ENCODE data around the gene NTRK1. TPM values are rescaled to one million over a fixed set of nuclear protein-coding genes. Genes with fewer than 3 reads are reported as not detected.

The NTRK1 gene
- total RNA-seq, 8 experiments from 2014 or later: 0.27 to 2.5 (median 0.61) TPM; not detected in 1

DNA sequence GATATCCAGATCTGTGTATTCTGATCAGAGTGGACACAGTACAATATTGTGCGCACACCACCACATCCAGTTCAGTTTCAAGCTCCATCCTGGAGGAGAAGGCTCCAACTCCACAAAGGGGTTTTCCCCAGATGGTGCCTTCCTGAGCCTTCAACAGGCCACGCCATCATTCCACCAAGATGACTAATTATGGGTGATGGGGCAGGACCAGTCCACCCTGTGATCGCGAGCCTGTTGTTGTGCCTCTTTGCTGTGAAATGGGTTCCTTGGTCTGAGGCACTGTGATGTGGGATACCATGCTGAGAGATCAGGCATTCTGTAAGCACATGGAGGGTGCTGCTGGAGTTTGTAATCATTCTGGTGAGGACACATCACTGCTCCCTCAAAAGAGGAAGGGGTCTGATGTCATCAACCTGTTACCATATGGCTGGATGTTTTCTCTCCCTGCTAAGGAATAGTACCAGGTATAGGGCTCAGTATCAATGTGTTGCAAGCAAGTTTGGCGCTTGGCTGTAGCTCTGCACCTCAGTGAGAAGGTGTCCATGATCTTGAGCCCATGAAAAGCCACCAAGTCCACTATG lies 37.4 kb upstream of the NTRK1 start:
- peaks cover 2% of the 10 kb centered on the region in 2 donors for H3K4me1 ChIP-seq (replicated peaks in 1 of 2)
- no peak overlapping the region for H3K4me3 ChIP-seq
- in situ Hi-C loops (cut with MboI; ENCODE audit: low pct_unique_long_range_greater_than_20kb in 2 of 9, low sequenced_read_pairs in 9 of 9, unreplicated experiment in 9 of 9): no loop called here
- 43 to 100% (median 76%) methylated on average over 1 to 4 of the region's 5 CpGs; no CpG with 5 or more reads in 3 of the 10 experiments for WGBS, 10 experiments
- H3K27ac ChIP-seq: no peak overlapping the region
- ATAC-seq (replicated peaks in 6 of 8): peak in 1 of 8 experiments; percentile 48

DNA sequence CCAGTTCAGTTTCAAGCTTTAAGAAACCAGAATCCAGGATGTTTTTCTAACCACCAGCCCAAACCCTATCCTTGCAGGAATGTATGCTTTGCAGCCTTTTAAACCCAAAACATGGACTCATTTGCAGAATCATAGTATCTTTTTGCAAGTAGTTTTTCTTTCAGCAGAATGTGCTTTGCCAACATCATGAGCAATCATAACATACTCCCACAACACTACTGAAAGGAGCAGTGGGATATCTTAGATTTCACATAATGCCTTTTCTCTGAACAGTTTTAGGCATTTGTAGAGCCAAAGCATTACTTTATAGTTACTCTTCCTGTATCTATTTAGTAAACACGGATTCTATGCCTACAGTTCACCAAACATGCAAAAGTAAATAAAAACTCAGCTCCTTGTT lies 34.0 kb upstream of the NTRK1 start:
- 0 to 69% (median 56%) methylated on average over 1 of the region's 1 CpG; no CpG with 5 or more reads in 1 of the 10 experiments for WGBS, 10 experiments
- ATAC-seq (replicated peaks in 6 of 8): no peak
- in situ Hi-C loops (cut with MboI; ENCODE audit: low pct_unique_long_range_greater_than_20kb in 2 of 9, low sequenced_read_pairs in 9 of 9, unreplicated experiment in 9 of 9): no loop called here

DNA sequence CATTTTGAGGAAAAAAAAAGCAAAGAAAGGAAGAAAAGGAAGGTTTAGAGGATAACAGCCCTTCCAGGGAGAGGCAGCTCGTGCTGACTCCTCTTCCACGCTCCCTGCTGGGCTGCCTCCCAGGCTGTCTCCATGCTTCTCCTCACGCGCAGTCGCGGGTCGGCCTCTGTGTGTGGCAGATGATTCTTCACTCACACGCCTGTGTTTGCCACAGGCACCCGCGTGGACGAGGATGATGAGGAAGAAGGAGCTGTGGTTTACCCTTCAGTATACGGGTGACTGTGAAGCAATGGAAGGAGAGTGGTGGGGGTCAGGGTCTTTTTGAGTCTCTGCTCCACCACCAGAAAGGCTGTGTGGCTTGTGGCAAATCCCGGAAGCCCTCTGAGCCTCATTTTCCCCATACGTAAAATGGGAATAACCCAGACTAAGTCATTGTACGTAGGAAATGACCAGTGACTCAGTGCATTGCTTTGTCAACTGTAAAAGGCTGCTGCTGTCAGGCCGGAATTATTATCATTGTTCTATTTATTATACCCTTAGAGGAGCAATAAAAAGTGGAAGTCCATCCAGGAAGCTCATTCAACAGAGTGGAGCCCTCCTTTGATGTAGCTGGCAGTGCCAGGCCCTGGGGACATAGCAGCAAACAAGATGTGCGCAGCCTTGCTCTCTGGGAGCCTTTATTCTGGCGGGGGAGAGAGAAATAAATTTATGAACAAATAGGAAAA lies 32.1 kb upstream of the NTRK1 start:
- peak in 5 of 8 experiments; percentile 22 to 75 (median 51) for ATAC-seq (replicated peaks in 6 of 8)
- WGBS, 10 experiments: 55 to 100% (median 77%) methylated on average over 1 to 18 of the region's 18 CpGs; no CpG with 5 or more reads in 1 of the 10 experiments
- H3K27ac ChIP-seq: no peak overlapping the region
- no peak overlapping the region for H3K4me3 ChIP-seq
- peaks cover 4 to 5% of the 10 kb centered on the region in 2 donors for H3K4me1 ChIP-seq (replicated peaks in 1 of 2)
- in situ Hi-C loops (cut with MboI; ENCODE audit: low pct_unique_long_range_greater_than_20kb in 2 of 9, low sequenced_read_pairs in 9 of 9, unreplicated experiment in 9 of 9): no loop called here

More for the DNA sequence above, 34.0 kb upstream of the NTRK1 start:
- Histone ChIP-seq H3K4me1 (replicated peaks in 1 of 2) (peaks cover 4 to 5% of the 10 kb centered on the region in 2 donors), H3K27ac (no peak overlapping the region), H3K4me3 (no peak overlapping the region)

DNA sequence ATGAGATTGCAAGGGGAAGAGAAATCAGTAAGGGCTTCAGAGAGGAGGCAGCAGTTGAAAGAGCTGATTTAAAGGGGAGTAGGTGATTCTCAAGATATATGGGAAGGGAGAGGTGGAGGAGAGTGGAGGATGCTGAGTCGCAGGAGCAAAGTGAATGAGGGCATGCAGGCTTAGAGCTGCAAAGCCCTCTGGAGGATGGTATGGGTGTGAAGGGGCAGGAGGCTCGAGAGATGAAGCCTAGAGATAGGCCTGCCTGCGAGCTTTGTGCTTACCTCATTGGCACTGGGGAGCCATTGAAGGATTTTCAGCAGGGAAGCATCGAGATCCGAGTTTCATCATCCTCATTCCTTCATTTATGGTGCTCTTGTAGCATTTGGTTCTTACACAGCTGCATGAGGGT lies 28.2 kb upstream of the NTRK1 start:
- WGBS, 10 experiments: 13 to 100% (median 31%) methylated on average over 1 to 5 of the region's 5 CpGs; no CpG with 5 or more reads in 2 of the 10 experiments
- no peak for ATAC-seq (replicated peaks in 6 of 8)
- Histone ChIP-seq H3K4me1 (replicated peaks in 1 of 2) (peaks cover 4 to 5% of the 10 kb centered on the region in 2 donors), H3K4me3 (no peak overlapping the region), H3K27ac (no peak overlapping the region)
- in situ Hi-C loops (cut with MboI; ENCODE audit: low pct_unique_long_range_greater_than_20kb in 2 of 9, low sequenced_read_pairs in 9 of 9, unreplicated experiment in 9 of 9): no loop called here

DNA sequence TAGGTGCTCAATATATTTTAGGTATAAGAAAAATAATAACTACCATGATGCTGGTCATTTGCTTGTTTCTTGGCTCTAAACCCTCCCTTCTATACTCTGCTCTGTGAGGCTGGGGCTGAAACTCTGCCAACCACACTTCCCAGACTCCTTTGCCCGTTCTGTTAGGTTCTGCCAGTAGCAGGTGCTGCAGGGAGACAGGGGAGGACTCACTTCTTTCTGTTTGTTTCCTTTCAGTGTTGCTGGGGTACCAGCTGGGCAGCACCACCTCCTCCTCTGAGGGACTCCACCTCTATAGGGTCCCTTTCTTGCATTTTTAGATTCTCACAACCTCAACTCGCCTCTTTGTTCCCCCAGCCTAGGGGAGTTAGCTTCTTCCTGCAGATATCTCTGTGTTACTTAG lies 27.1 kb upstream of the NTRK1 start:
- no peak overlapping the region for H3K27ac ChIP-seq
- H3K4me1 ChIP-seq (replicated peaks in 1 of 2): no peaks in the 10 kb centered on the region
- ATAC-seq (replicated peaks in 6 of 8): peak in 2 of 8 experiments; percentile 52 to 71
- H3K4me3 ChIP-seq: no peak overlapping the region
- in situ Hi-C loops (cut with MboI; ENCODE audit: low pct_unique_long_range_greater_than_20kb in 2 of 9, low sequenced_read_pairs in 9 of 9, unreplicated experiment in 9 of 9): no loop called here
- WGBS, 10 experiments: 0 to 70% (median 35%) methylated on average over 1 to 2 of the region's 2 CpGs; no CpG with 5 or more reads in 4 of the 10 experiments

DNA sequence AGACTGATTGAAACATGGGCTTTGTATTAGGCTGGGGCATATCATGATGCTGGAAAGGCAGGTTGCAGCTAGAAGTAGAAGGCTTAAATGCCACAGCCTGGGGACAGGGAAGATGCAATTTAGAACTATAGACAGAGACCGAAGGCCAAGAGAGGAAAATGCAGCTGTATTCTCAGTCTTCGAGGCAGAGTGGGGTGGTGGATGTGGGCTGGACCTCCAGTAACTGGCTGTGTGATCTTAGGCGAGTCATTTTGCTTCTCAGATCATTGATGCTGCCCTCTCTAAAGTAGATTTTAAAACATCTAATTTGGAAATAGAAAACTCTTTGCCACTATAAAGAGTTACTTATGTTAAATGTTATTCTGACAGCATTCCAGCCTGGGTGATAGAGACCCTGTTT lies 26.3 kb upstream of the NTRK1 start:
- peaks cover 4% of the 10 kb centered on the region in 2 donors for H3K4me1 ChIP-seq (replicated peaks in 1 of 2)
- no peak overlapping the region for H3K27ac ChIP-seq
- ATAC-seq (replicated peaks in 6 of 8): no peak
- no peak overlapping the region for H3K4me3 ChIP-seq
- in situ Hi-C loops (cut with MboI; ENCODE audit: low pct_unique_long_range_greater_than_20kb in 2 of 9, low sequenced_read_pairs in 9 of 9, unreplicated experiment in 9 of 9): no loop called here
- WGBS, 10 experiments: 44 to 80% (median 58%) methylated on average over 1 to 3 of the region's 3 CpGs; no CpG with 5 or more reads in 1 of the 10 experiments

DNA sequence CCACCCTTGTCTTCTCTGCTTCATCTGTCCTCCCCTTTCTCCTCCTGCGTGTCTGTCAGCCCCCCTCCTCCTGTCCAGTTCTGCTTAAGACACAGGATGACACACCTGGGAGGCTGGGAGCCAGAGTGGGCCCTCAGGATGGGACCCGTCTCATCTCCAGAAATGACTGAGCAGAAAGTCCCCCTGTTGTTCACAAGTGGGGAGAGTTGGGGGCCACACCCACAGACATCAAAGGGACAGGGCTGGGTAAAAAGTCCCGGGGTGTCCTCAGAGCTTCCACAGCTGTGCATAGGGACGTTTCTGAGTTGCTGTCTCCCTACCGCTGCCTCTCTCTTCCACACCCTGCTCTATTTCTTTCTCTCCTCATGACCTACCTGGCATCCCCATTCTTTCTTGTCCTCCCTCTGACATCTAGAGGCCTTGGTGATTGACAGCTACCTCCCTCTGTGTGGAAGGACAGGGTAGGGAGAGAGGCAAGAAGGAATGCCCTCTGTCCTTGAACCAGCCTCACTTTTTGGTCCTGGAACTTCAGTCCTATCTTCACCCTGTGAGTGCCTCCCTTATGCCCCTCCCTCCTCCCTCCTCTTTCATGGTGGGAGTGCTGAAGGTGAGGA lies 24.5 kb upstream of the NTRK1 start:
- Histone ChIP-seq H3K27ac (no peak overlapping the region), H3K4me1 (replicated peaks in 1 of 2) (peaks cover 18 to 19% of the 10 kb centered on the region in 2 donors), H3K4me3 (no peak overlapping the region)
- no peak for ATAC-seq (replicated peaks in 6 of 8)
- in situ Hi-C loops (cut with MboI; ENCODE audit: low pct_unique_long_range_greater_than_20kb in 2 of 9, low sequenced_read_pairs in 9 of 9, unreplicated experiment in 9 of 9): no loop called here
- WGBS, 10 experiments: 23 to 52% (median 42%) methylated on average over 1 to 5 of the region's 5 CpGs; no CpG with 5 or more reads in 4 of the 10 experiments

DNA sequence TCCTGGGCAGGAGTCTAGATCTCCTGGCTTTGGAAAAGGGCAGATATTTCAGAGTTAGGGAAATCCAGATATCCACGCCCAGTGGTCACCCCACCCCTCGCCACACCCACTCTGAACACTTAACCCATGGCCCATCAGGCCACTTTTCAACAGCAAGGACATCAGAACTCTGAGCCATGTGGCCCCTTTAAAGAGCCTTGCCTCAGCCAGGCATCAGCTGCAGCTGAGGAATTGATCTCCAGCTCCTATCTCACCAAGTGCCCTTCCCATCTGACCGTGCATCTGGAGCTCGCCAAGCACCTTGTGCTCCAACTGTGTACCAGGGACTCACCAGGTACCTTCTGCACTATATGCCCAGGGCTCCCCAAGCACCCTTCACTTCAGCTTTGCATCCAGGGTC lies 23.8 kb upstream of the NTRK1 start:
- Histone ChIP-seq H3K27ac (no peak overlapping the region), H3K4me3 (no peak overlapping the region), H3K4me1 (replicated peaks in 1 of 2) (peaks cover 18 to 19% of the 10 kb centered on the region in 2 donors)
- ATAC-seq (replicated peaks in 6 of 8): peak in 1 of 8 experiments; percentile 45
- in situ Hi-C loops (cut with MboI; ENCODE audit: low pct_unique_long_range_greater_than_20kb in 2 of 9, low sequenced_read_pairs in 9 of 9, unreplicated experiment in 9 of 9): no loop called here
- 20 to 82% (median 68%) methylated on average over 1 to 4 of the region's 4 CpGs; no CpG with 5 or more reads in 3 of the 10 experiments for WGBS, 10 experiments

DNA sequence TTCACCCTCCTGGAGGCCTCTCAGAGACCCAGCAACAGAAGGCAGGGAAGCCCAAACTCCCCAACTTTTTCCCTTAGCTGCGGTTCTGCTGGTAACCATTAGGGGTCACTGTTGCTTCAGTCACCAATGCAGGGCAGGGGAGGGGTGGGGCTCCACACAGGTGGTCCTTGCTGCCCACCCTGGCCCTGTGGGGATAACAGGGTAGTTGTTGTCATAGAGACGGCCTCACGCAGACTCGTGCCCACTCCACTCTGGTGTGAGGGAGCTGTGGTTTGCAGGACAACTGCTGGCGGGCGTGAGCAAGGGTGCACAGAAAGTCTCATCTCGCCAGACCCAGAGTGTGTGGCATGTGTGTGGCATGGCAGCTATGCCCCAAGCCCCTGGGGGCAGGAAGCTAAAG lies 21.7 kb upstream of the NTRK1 start:
- H3K4me1 ChIP-seq (replicated peaks in 1 of 2): peaks cover 18 to 19% of the 10 kb centered on the region in 2 donors
- no peak overlapping the region for H3K27ac ChIP-seq
- no peak overlapping the region for H3K4me3 ChIP-seq
- in situ Hi-C loops (cut with MboI; ENCODE audit: low pct_unique_long_range_greater_than_20kb in 2 of 9, low sequenced_read_pairs in 9 of 9, unreplicated experiment in 9 of 9): no loop called here
- 0 to 83% (median 25%) methylated on average over 3 to 6 of the region's 7 CpGs; no CpG with 5 or more reads in 6 of the 10 experiments for WGBS, 10 experiments
- ATAC-seq (replicated peaks in 6 of 8): peak; percentile 18 to 72 (median 56)

DNA sequence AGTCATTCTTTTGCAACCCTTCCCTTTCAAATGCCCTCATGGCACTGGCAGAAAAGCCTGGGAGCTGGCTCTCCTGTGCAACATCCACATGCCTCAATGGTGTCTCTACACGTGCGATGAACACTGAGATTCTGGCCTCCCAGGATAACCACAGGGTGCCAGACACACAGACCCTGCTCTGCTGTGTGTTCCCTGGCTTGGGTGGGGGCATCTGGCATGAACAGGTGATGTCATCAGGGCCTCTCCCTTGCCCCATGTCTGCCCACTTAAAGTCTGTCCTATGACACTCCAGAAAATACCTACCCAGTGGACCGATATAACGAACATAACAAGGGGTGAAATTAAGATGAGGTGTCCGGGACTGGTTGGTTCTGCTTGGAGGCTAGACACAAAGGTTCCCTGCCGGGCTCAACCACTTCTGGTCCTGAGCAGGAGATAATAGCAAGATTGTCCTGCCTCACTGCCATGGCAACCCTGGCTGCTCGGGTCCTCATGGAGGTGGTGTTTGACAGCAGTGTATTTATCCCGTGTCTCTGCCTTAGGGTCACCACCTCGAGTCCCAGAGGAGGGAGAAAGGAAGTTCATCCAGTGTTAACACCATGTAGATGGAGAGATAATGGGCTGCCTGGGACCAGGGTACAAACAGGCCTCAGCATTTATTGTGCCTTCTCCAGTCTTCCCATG lies 21.1 kb upstream of the NTRK1 start:
- WGBS, 10 experiments: 0 to 93% (median 20%) methylated on average over 1 to 9 of the region's 9 CpGs; no CpG with 5 or more reads in 2 of the 10 experiments
- in situ Hi-C loops (cut with MboI; ENCODE audit: low pct_unique_long_range_greater_than_20kb in 2 of 9, low sequenced_read_pairs in 9 of 9, unreplicated experiment in 9 of 9): no loop called here
- H3K4me1 ChIP-seq (replicated peaks in 1 of 2): peaks cover 18 to 19% of the 10 kb centered on the region in 2 donors
- no peak overlapping the region for H3K27ac ChIP-seq
- no peak overlapping the region for H3K4me3 ChIP-seq
- ATAC-seq (replicated peaks in 6 of 8): peak in 5 of 8 experiments; percentile 39 to 68 (median 56)

DNA sequence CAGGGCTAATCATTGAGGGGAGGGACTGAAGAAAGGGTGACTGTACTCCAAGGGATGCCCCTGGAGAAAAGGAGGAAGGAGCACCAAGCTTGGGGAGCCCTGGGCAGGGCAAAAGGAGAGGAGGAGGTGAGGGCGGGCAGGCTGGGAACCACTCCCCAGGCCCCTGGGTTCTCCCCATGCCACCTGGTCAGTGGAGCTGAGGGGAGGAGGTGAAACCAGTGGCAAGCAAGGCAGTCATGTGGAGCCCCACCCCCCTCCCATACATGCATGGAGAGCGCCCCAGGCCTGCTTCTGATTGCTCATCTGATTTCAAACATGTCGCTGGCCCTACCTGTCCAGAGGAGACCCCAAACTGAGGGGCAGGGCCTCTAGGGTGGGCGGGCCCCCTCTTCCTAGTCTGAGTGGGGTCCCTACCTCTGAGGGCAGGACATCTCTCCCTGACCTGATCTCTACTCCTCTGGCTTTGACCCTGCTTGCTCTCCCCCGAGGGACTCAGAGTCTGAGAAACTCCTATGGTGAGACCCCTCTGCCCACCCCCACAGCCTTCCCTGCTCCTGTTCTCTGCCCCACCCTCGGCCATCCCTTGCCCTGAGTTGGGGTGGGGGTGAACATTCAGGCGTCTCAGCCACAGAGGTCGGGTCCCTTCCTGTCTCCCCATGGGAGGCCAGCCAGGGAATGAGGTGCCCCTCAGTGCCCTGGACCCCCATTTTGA lies 20.3 kb upstream of the NTRK1 start:
- peaks cover 22 to 26% of the 10 kb centered on the region in 2 donors for H3K4me1 ChIP-seq (replicated peaks in 1 of 2)
- H3K27ac ChIP-seq: no peak overlapping the region
- no peak overlapping the region for H3K4me3 ChIP-seq
- WGBS, 10 experiments: no CpG with 5 or more reads among the region's 8 CpGs
- in situ Hi-C loops (cut with MboI; ENCODE audit: low pct_unique_long_range_greater_than_20kb in 2 of 9, low sequenced_read_pairs in 9 of 9, unreplicated experiment in 9 of 9): no loop called here
- peak in 2 of 8 experiments; percentile 3 to 10 for ATAC-seq (replicated peaks in 6 of 8)

DNA sequence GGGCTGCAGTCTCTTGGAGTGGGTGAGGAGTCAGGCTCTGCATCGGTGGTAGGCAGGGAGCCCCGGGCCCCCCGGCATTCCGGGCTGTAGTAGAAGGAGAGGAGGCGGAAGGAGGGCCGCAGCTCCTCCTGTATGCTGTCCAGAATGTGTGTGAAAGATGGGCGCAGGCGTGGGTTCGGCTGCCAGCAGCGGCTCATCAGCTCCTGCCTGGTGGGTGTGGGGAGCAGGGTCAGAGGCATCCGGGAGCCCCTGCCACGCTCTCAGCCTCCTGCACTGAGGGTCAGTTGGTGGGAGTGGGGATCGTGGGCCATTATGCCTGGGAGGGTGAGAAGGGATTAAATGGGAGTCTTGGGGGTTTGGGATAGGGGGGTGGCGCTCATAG lies 19.8 kb upstream of the NTRK1 start:
- 41 to 69% methylated on average over 2 to 6 of the region's 14 CpGs; no CpG with 5 or more reads in 8 of the 10 experiments for WGBS, 10 experiments
- in situ Hi-C loops (cut with MboI; ENCODE audit: low pct_unique_long_range_greater_than_20kb in 2 of 9, low sequenced_read_pairs in 9 of 9, unreplicated experiment in 9 of 9): no loop called here
- peaks cover 22 to 26% of the 10 kb centered on the region in 2 donors for H3K4me1 ChIP-seq (replicated peaks in 1 of 2)
- H3K27ac ChIP-seq: no peak overlapping the region
- ATAC-seq (replicated peaks in 6 of 8): no peak
- no peak overlapping the region for H3K4me3 ChIP-seq
